ENCODE measurements around the gene KLF7. TPM values are rescaled to one million over a fixed set of nuclear protein-coding genes. Genes with fewer than 3 reads are reported as not detected.

KLF7 gene
- total and polyA plus RNA-seq, 9 of the 15 experiments (the other 6 are each of a cell fraction or from before 2014, with no cell fraction given), result 0.04 to 0.54 (median 0.07) TPM

- 14% methylated on average over 2 of the region's 2 CpGs for WGBS (ENCODE audit: insufficient coverage, low coverage, missing lambda C conversion rate)
- H3K79me2 ChIP-seq (ENCODE audit: control insufficient read depth, insufficient read depth, low read length), result no peaks in the 10 kb centered on the region
These were observed 17.2 kb upstream of the KLF7 start for GRCh38 chr2:207182911-207183310.

GRCh38 chr2:207181526-207182274 lies 16.0 kb upstream of the KLF7 start:
- Histone ChIP-seq H3K9ac (ENCODE audit: insufficient read depth in 1 of 2, low read depth in 2 of 2, low read length in 2 of 2) (no peak overlapping the region), H3K27ac (ENCODE audit: extremely low read depth, low read depth, low read length) (no peak overlapping the region), H3K9me1 (ENCODE audit: control insufficient read depth, insufficient read depth, low read length) (no peaks in the 10 kb centered on the region), H2AFZ (ENCODE audit: low read depth, low read length) (no peak overlapping the region), H3K4me3 (no peak overlapping the region), H3K4me2 (ENCODE audit: insufficient read depth, low read length) (no peak overlapping the region), H4K20me1 (replicated peaks; ENCODE audit: control insufficient read depth, insufficient read depth, low read length) (no peaks in the 10 kb centered on the region), H3K9me3 (replicated peaks; ENCODE audit: control insufficient read depth, insufficient read depth, low read depth, low read length) (no peaks in the 10 kb centered on the region), H3K79me2 (ENCODE audit: control insufficient read depth, insufficient read depth, low read length) (no peaks in the 10 kb centered on the region), H3K36me3 (ENCODE audit: control insufficient read depth, insufficient read depth, low read length) (no peaks in the 10 kb centered on the region), H3K4me1 (replicated peaks in 1 of 2; ENCODE audit: control insufficient read depth in 2 of 2, insufficient read depth in 2 of 2, low read length in 2 of 2) (no peaks in the 10 kb centered on the region), H3K27me3 (ENCODE audit: control insufficient read depth in 2 of 2, insufficient read depth in 2 of 2, low read length in 2 of 2) (peaks cover 0 to 5% of the 10 kb centered on the region in 2 experiments; a peak in 1 of 5 replicates)
- FAIRE-seq (no peak), ATAC-seq (no peak), DNase-seq (ENCODE audit: extremely low read depth in 1 of 4, low spot score in 3 of 4) (no peak)
- intact Hi-C loops (cut with micrococcal nuclease), result no loop called here
- no TSS peak for BruUV-seq (replicated peaks)
- ChIA-PET POLR2A (no interaction called here), CTCF (ENCODE audit: low intra/inter-chr PET ratio) (no interaction called here)
- WGBS (ENCODE audit: insufficient coverage, low coverage, missing lambda C conversion rate), result 0% methylated on average over 7 of the region's 7 CpGs
- TF ChIP-seq KAT8 (IDR thresholded peaks at IDR 0.05; ENCODE audit: low read depth), result no peak
- no peak for TF ChIP-seq SMARCE1 (IDR thresholded peaks at IDR 0.05)
- no peak for TF ChIP-seq EWSR1 (IDR thresholded peaks at IDR 0.05; ENCODE audit: borderline replicate concordance, low read depth, partially characterized antibody)
- no peak for TF ChIP-seq NR2F6 (CRISPR knock-in tag; IDR thresholded peaks at IDR 0.05)
- in situ Hi-C loops (cut with MboI), result no loop called here

More at GRCh38 chr2:207182911-207183310, 17.2 kb upstream of the KLF7 start:
- H3K36me3 ChIP-seq (ENCODE audit: control insufficient read depth, insufficient read depth, low read length), result no peaks in the 10 kb centered on the region
- H3K9me3 ChIP-seq (replicated peaks; ENCODE audit: control insufficient read depth, insufficient read depth, low read depth, low read length), result no peaks in the 10 kb centered on the region
- no peak overlapping the region for H2AFZ ChIP-seq (ENCODE audit: low read depth, low read length)
- no peak for FAIRE-seq
- peaks cover 0 to 5% of the 10 kb centered on the region in 2 experiments; a peak in 1 of 5 replicates for H3K27me3 ChIP-seq (ENCODE audit: control insufficient read depth in 2 of 2, insufficient read depth in 2 of 2, low read length in 2 of 2)
- no peak for TF ChIP-seq TBP (optimal IDR thresholded peaks at IDR 0.05; ENCODE audit: low read depth, low read length)
- no peak for TF ChIP-seq ESRRA (IDR thresholded peaks at IDR 0.05; ENCODE audit: borderline replicate concordance, low read depth)
- TF ChIP-seq, protein P1, sequence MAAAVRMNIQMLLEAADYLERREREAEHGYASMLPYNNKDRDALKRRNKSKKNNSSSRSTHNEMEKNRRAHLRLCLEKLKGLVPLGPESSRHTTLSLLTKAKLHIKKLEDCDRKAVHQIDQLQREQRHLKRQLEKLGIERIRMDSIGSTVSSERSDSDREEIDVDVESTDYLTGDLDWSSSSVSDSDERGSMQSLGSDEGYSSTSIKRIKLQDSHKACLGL (CRISPR knock-in tag; IDR thresholded peaks at IDR 0.05; ENCODE audit: borderline replicate concordance, poor library complexity, severe bottlenecking), result no peak
- TF ChIP-seq CBX3 (IDR thresholded peaks at IDR 0.05; ENCODE audit: borderline replicate concordance in 1 of 2, low read length in 2 of 2), result no peak
- no peak for TF ChIP-seq MAFK (IDR thresholded peaks at IDR 0.05; ENCODE audit: low read length)
- no peak for TF ChIP-seq SMARCA4 (IDR thresholded peaks at IDR 0.05)
- TF ChIP-seq HEY1 (CRISPR knock-in tag; IDR thresholded peaks at IDR 0.05; ENCODE audit: borderline replicate concordance), result no peak
- in situ Hi-C loops (cut with MboI), result no loop called here
- intact Hi-C loops (cut with micrococcal nuclease), result no loop called here
- no peak for DNase-seq (ENCODE audit: extremely low read depth in 1 of 4, low spot score in 3 of 4)
- H3K4me2 ChIP-seq (ENCODE audit: insufficient read depth, low read length), result no peak overlapping the region
- no peak overlapping the region for H3K4me3 ChIP-seq
- no peaks in the 10 kb centered on the region for H3K9me1 ChIP-seq (ENCODE audit: control insufficient read depth, insufficient read depth, low read length)
- no peak for ATAC-seq
- H3K27ac ChIP-seq (ENCODE audit: extremely low read depth, low read depth, low read length), result no peak overlapping the region
- POLR2A ChIA-PET, result no interaction called here
- H4K20me1 ChIP-seq (replicated peaks; ENCODE audit: control insufficient read depth, insufficient read depth, low read length), result no peaks in the 10 kb centered on the region
- H3K9ac ChIP-seq (ENCODE audit: insufficient read depth in 1 of 2, low read depth in 2 of 2, low read length in 2 of 2), result no peak overlapping the region
- BruUV-seq (replicated peaks), result no TSS peak
- CTCF ChIA-PET (ENCODE audit: low intra/inter-chr PET ratio), result no interaction called here
- no peaks in the 10 kb centered on the region for H3K4me1 ChIP-seq (replicated peaks in 1 of 2; ENCODE audit: control insufficient read depth in 2 of 2, insufficient read depth in 2 of 2, low read length in 2 of 2)
